Neuronal stem cell (in vitro differentiated cells): ENCODE results near the gene SMG9.

ENCODE experiments used
- DNase-seq: peaks from one replicate; pipeline ENCODE4 v3.0.0-alpha.2; 2013; ENCODE audit warnings: low spot score
- H2AFZ ChIP-seq: one replicate; pipeline ENCODE4 v1.6.1; 2013; ENCODE audit warnings: mild to moderate bottlenecking, low read length, inconsistent platforms
- H2AK5ac ChIP-seq: 2 replicates; pipeline ENCODE4 v1.6.1; 2013; ENCODE audit warnings: low read depth, mild to moderate bottlenecking, inconsistent platforms, low read length, moderate library complexity, mixed read lengths
- H2BK120ac ChIP-seq: 2 replicates; pipeline ENCODE4 v1.6.1; 2013; ENCODE audit warnings: low read depth, mild to moderate bottlenecking, inconsistent platforms, low read length, moderate library complexity, mixed read lengths
- H2BK12ac ChIP-seq: one replicate; pipeline ENCODE4 v1.6.1; 2013; ENCODE audit warnings: low read length, inconsistent platforms
- H2BK15ac ChIP-seq: 2 replicates; pipeline ENCODE4 v1.6.1; 2013; ENCODE audit warnings: mild to moderate bottlenecking, low read length, inconsistent platforms, mixed read lengths
- H2BK5ac ChIP-seq: one replicate; pipeline ENCODE4 v1.6.1; 2013; ENCODE audit warnings: inconsistent platforms, mild to moderate bottlenecking, low read length, moderate library complexity
- H3K14ac ChIP-seq: one replicate; pipeline ENCODE4 v1.6.1; 2013; ENCODE audit warnings: low read length, inconsistent platforms
- H3K18ac ChIP-seq: 2 replicates; pipeline ENCODE4 v1.6.1; 2013; ENCODE audit warnings: low read length, inconsistent platforms
- H3K23ac ChIP-seq: 2 replicates; pipeline ENCODE4 v1.6.1; 2013; ENCODE audit warnings: low read depth, mild to moderate bottlenecking, mixed read lengths, low read length, inconsistent platforms; ENCODE audit not compliant: poor library complexity
- H3K27ac ChIP-seq: replicated peaks from 3 replicates; pipeline ENCODE4 v1.5.1; 2013; ENCODE audit warnings: low read length, inconsistent platforms
- H3K27me3 ChIP-seq, 3 experiments: 2 replicates each; pipeline ENCODE4 v1.6.1; 2013; ENCODE audit warnings: low read length in 3 of 3, mild to moderate bottlenecking in 2 of 3, inconsistent platforms in 1 of 3, low read depth in 1 of 3, mixed read lengths in 1 of 3, moderate library complexity in 1 of 3; ENCODE audit not compliant: control insufficient read depth in 3 of 3, insufficient read depth in 3 of 3
- H3K36me3 ChIP-seq, 2 donors: replicated peaks in 1 of 2; 2 replicates each; pipeline ENCODE4 v1.6.1; 2013; ENCODE audit warnings: low read length in 2 of 2; ENCODE audit not compliant: control insufficient read depth in 2 of 2, insufficient read depth in 2 of 2
- H3K4ac ChIP-seq: 2 replicates; pipeline ENCODE4 v1.6.1; 2013; ENCODE audit warnings: inconsistent platforms, mild to moderate bottlenecking, low read length, moderate library complexity
- H3K4me1 ChIP-seq, 2 donors: 1 replicate in 1 of 2; 2 replicates in 1 of 2; pipeline ENCODE4 v1.6.1; 2013; ENCODE audit warnings: low read length in 2 of 2, low read depth in 1 of 2; ENCODE audit not compliant: control insufficient read depth in 2 of 2, insufficient read depth in 1 of 2
- H3K4me2 ChIP-seq: one replicate; pipeline ENCODE4 v1.6.1; 2013; ENCODE audit warnings: mild to moderate bottlenecking, low read length, inconsistent platforms; ENCODE audit not compliant: insufficient read depth, poor library complexity, severe bottlenecking
- H3K4me3 ChIP-seq, 2 donors: 2 replicates each; pipeline ENCODE4 v1.5.1; 2013; ENCODE audit warnings: low read length in 2 of 2, mild to moderate bottlenecking in 2 of 2, inconsistent platforms in 1 of 2, moderate library complexity in 1 of 2
- H3K79me1 ChIP-seq: one replicate; pipeline ENCODE4 v1.6.1; 2013; ENCODE audit warnings: low read depth, mild to moderate bottlenecking, inconsistent platforms, low read length, moderate library complexity
- H3K9ac ChIP-seq: one replicate; pipeline ENCODE4 v1.6.1; 2013; ENCODE audit warnings: mild to moderate bottlenecking, low read depth, low read length, inconsistent platforms; ENCODE audit not compliant: poor library complexity
- H3K9me3 ChIP-seq, 2 donors: replicated peaks in 1 of 2; 2 replicates each; pipeline versions ENCODE3 to v1.6.1; 2013; ENCODE audit warnings: low read length in 2 of 2, mild to moderate bottlenecking in 2 of 2, inconsistent platforms in 1 of 2, low read depth in 1 of 2, mixed read lengths in 1 of 2, moderate library complexity in 1 of 2; ENCODE audit not compliant: control insufficient read depth in 2 of 2, insufficient read depth in 1 of 2
- H4K8ac ChIP-seq: one replicate; pipeline ENCODE4 v1.6.1; 2013; ENCODE audit warnings: low read depth, mild to moderate bottlenecking, inconsistent platforms, low read length, moderate library complexity
- H4K91ac ChIP-seq: one replicate; pipeline ENCODE4 v1.6.1; 2013; ENCODE audit warnings: low read length, low read depth, mild to moderate bottlenecking, inconsistent platforms; ENCODE audit not compliant: poor library complexity
- WGBS, 2 donors: extraction: QIAGEN DNeasy Blood & Tissue Kit; methylation state at CpG; one replicate each; pipeline ENCODE4 v1.1.7; 2013; ENCODE audit warnings: missing lambda C conversion rate in 2 of 2, mixed read lengths in 1 of 2; ENCODE audit not compliant: insufficient read length in 2 of 2, insufficient replicate concordance in 1 of 2; ENCODE audit errors: extremely low coverage in 2 of 2; 5-methylcytosine and 5-hydroxymethylcytosine counted together

Gene SMG9

GRCh38 chr19:43735957-43736356 lies 18.8 kb downstream of the SMG9 start:
- Histone ChIP-seq H2AK5ac (no peak overlapping the region), H3K9ac (no peak overlapping the region), H3K4me1 (no peaks in the 10 kb centered on the region), H4K91ac (no peak overlapping the region), H3K18ac (no peak overlapping the region), H2BK12ac (no peak overlapping the region), H3K27ac (no peak overlapping the region), H2BK5ac (no peak overlapping the region), H3K4me3 (no peak overlapping the region), H3K4ac (no peak overlapping the region), H4K8ac (no peak overlapping the region), H3K23ac (no peak overlapping the region), H3K36me3 (peaks cover 56 to 98% of the 10 kb centered on the region in 2 donors), H3K4me2 (no peak overlapping the region), H2BK120ac (no peak overlapping the region), H3K27me3 (peaks cover 0 to 2% (median 0%) of the 10 kb centered on the region in 3 experiments), H3K14ac (no peak overlapping the region), H2BK15ac (no peak overlapping the region), H2AFZ (no peak overlapping the region), H3K79me1 (peaks cover 2% of the 10 kb centered on the region), H3K9me3 (no peaks in the 10 kb centered on the region)
- no peak for DNase-seq

- no peak overlapping the region for H4K8ac ChIP-seq
- no peaks in the 10 kb centered on the region for H3K9me3 ChIP-seq
- no peak overlapping the region for H3K9ac ChIP-seq
- no peak overlapping the region for H3K27ac ChIP-seq
- H3K4me2 ChIP-seq = no peak overlapping the region
- no peak overlapping the region for H3K4ac ChIP-seq
- no peak overlapping the region for H3K23ac ChIP-seq
- no peak overlapping the region for H2AK5ac ChIP-seq
- no peak overlapping the region for H3K4me3 ChIP-seq
- DNase-seq = no peak
- no peak overlapping the region for H2BK12ac ChIP-seq
- no peak overlapping the region for H2BK15ac ChIP-seq
- no peak overlapping the region for H2BK5ac ChIP-seq
- no CpG with 5 or more reads among the region's 6 CpGs for WGBS, 2 donors
- H3K27me3 ChIP-seq = peaks cover 0 to 2% (median 0%) of the 10 kb centered on the region in 3 experiments
- H4K91ac ChIP-seq = no peak overlapping the region
- no peak overlapping the region for H3K18ac ChIP-seq
- H3K36me3 ChIP-seq = peaks cover 50 to 96% of the 10 kb centered on the region in 2 donors
- H3K14ac ChIP-seq = no peak overlapping the region
- H2AFZ ChIP-seq = no peak overlapping the region
- H3K79me1 ChIP-seq = peaks cover 2% of the 10 kb centered on the region
- H3K4me1 ChIP-seq = no peaks in the 10 kb centered on the region
- no peak overlapping the region for H2BK120ac ChIP-seq
These were observed 19.7 kb downstream of the SMG9 start for GRCh38 chr19:43735013-43735412.

- H3K14ac ChIP-seq = no peak overlapping the region
- no peak overlapping the region for H3K4me3 ChIP-seq
- no peak overlapping the region for H3K23ac ChIP-seq
- no peak for DNase-seq
- H3K4ac ChIP-seq = no peak overlapping the region
- H3K27ac ChIP-seq = no peak overlapping the region
- H3K9me3 ChIP-seq = peaks cover 0 to 2% of the 10 kb centered on the region in 2 donors
- H3K18ac ChIP-seq = no peak overlapping the region
- H2BK15ac ChIP-seq = no peak overlapping the region
- H2AFZ ChIP-seq = no peak overlapping the region
- H3K4me2 ChIP-seq = no peak overlapping the region
- H3K9ac ChIP-seq = no peak overlapping the region
- H2AK5ac ChIP-seq = no peak overlapping the region
- H2BK5ac ChIP-seq = no peak overlapping the region
- H3K27me3 ChIP-seq = no peaks in the 10 kb centered on the region
- H3K36me3 ChIP-seq = peaks cover 39 to 86% of the 10 kb centered on the region in 2 donors
- no peaks in the 10 kb centered on the region for H3K79me1 ChIP-seq
- H4K8ac ChIP-seq = no peak overlapping the region
- no peaks in the 10 kb centered on the region for H3K4me1 ChIP-seq
- H4K91ac ChIP-seq = no peak overlapping the region
- WGBS, 2 donors = no CpG with 5 or more reads among the region's 1 CpG
- H2BK120ac ChIP-seq = no peak overlapping the region
- no peak overlapping the region for H2BK12ac ChIP-seq
These were observed 22.9 kb downstream of the SMG9 start for GRCh38 chr19:43731846-43732245.

GRCh38 chr19:43731346-43731745 lies 23.4 kb downstream of the SMG9 start:
- Histone ChIP-seq H3K36me3 (peaks cover 34 to 81% of the 10 kb centered on the region in 2 donors), H3K14ac (no peak overlapping the region), H2BK15ac (no peak overlapping the region), H3K4me1 (no peaks in the 10 kb centered on the region), H3K4me2 (no peak overlapping the region), H3K4ac (no peak overlapping the region), H2BK5ac (no peak overlapping the region), H3K9ac (no peak overlapping the region), H2AK5ac (no peak overlapping the region), H3K27me3 (no peaks in the 10 kb centered on the region), H4K91ac (no peak overlapping the region), H2AFZ (no peak overlapping the region), H3K79me1 (no peaks in the 10 kb centered on the region), H3K27ac (no peak overlapping the region), H3K9me3 (peaks cover 0 to 2% of the 10 kb centered on the region in 2 donors), H3K4me3 (no peak overlapping the region), H4K8ac (no peak overlapping the region), H2BK12ac (no peak overlapping the region), H3K23ac (peak overlapping the region; percentile 83), H2BK120ac (no peak overlapping the region), H3K18ac (no peak overlapping the region)
- no CpG with 5 or more reads among the region's 14 CpGs for WGBS, 2 donors
- no peak for DNase-seq
